SK-N-MC (cell line): Measurements from ENCODE around the gene SLC10A7.

ENCODE experiments used
- DNase-seq: peaks from one replicate; pipeline ENCODE4 v3.0.0-alpha.2; 2011; ENCODE audit warnings: low read depth, low spot score
- H3K27ac ChIP-seq: fragments of 200-600 bp; sonication (generic); 2 replicates; pipeline ENCODE4 v1.5.1; 2016; ENCODE audit warnings: mixed run types
- H3K36me3 ChIP-seq: fragments of 200-600 bp; sonication (generic); 2 replicates; pipeline ENCODE4 v1.6.1; 2017; ENCODE audit warnings: antibody characterized with exemption, low read length, mixed read lengths; ENCODE audit not compliant: insufficient read depth
- H3K4me3 ChIP-seq: fragments of 200-600 bp; sonication (generic); 2 replicates; pipeline ENCODE4 v1.5.1; 2016
- H3K9ac ChIP-seq: fragments of 200-600 bp; sonication (generic); 2 replicates; pipeline ENCODE4 v1.8.0; 2017; ENCODE audit warnings: mixed run types, mixed read lengths; ENCODE audit not compliant: insufficient read length
- H3K9me3 ChIP-seq: fragments of 200-600 bp; sonication (generic); 2 replicates; pipeline ENCODE4 v1.6.1; 2017; ENCODE audit warnings: low read depth, mild to moderate bottlenecking, antibody characterized with exemption, low read length, moderate library complexity, mixed read lengths
- EZH2 ChIP-seq: fragments of 200-600 bp; sonication (generic); IDR thresholded peaks from one replicate; pipeline ENCODE4 v1.6.1; 2017; ENCODE audit warnings: antibody characterized with exemption
- FOXP2 ChIP-seq: optimal IDR thresholded peaks from 2 replicates; pipeline ENCODE3; 2011; ENCODE audit warnings: mild to moderate bottlenecking, moderate library complexity; ENCODE audit not compliant: insufficient read depth; ENCODE audit errors: extremely low read length, control extremely low read depth
- POLR2AphosphoS5 ChIP-seq: IDR thresholded peaks from 2 replicates; pipeline ENCODE4 v1.6.1; 2012; ENCODE audit warnings: mild to moderate bottlenecking, low read depth, low read length, borderline replicate concordance

Gene SLC10A7

DNA sequence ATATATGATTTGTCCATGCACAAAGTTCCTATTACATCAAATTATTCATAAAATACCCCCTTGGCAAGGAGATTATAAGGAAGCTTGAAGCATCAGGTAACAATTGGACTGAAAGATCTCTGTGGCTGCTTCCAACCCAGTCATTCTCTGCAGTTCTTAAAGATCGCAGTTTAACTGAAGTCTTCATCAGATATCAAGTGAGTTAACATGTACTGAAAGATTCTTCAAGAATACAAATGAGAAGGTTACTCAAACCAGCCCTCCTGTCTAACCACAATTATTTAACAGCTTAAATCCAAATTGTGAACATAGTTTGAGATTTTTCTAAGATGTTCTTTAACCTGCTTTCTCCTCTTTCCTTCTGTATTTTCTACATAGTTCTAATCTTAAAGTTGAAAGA lies 56.1 kb downstream of the SLC10A7 start:
- TF ChIP-seq EZH2, result no peak
- no peak for TF ChIP-seq FOXP2
- TF ChIP-seq POLR2AphosphoS5, result no peak
- Histone ChIP-seq H3K4me3 (peak overlapping the region; percentile 38), H3K36me3 (peaks cover 3% of the 10 kb centered on the region; the same call in 1 of the 2 replicates), H3K9ac (peak overlapping the region; percentile 3), H3K9me3 (no peaks in the 10 kb centered on the region), H3K27ac (peak overlapping the region; percentile 93)
- DNase-seq, result no peak

DNA sequence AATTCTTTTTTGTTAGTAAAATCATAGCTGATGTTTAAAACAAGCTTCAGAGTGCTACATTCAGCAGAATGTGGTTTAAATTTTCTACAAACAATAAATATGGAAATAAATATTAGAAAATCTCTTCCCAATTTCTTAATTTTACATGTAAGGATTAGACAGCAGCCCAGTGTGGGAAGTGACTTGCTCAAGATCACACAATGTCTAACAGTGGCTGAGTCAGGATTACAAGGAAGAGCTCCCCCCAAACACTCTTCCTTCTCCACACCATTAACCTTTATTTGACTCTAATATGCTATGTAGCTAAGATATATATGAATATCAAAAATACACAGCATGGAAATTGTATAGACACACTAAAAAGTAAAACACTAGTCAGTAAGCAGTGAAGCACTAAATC lies 59.5 kb downstream of the SLC10A7 start:
- TF ChIP-seq EZH2 (no peak), FOXP2 (no peak), POLR2AphosphoS5 (no peak)
- Histone ChIP-seq H3K9me3 (peaks cover 6% of the 10 kb centered on the region; the same call in 1 of the 2 replicates), H3K4me3 (no peak overlapping the region), H3K9ac (no peak overlapping the region), H3K27ac (peak overlapping the region; percentile 44; the same call in 1 of the 2 replicates), H3K36me3 (peaks cover 14% of the 10 kb centered on the region)
- no peak for DNase-seq

DNA sequence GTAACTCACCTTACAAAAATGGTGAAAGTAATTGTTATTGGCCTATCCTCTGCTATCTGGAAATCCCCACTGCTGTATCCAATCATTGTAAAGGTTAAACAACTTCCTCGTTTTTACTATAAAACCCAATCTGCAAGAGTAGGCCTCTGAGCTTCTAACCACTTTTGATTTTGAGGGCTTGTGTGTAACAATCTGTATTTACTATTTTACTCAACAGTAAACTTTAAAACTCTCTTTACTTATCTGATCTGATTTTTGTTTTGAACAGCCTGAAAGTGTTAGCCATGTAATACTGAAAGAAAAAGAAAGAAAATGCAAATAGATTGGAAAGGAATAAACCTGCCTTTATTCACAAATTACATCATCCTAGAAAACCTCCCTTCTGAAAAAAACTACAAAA lies 63.1 kb downstream of the SLC10A7 start:
- Histone ChIP-seq H3K27ac (peak overlapping the region; percentile 45), H3K9me3 (peaks cover 6% of the 10 kb centered on the region; the same call in 1 of the 2 replicates), H3K4me3 (no peak overlapping the region), H3K9ac (no peak overlapping the region), H3K36me3 (peaks cover 14% of the 10 kb centered on the region)
- no peak for TF ChIP-seq FOXP2
- no peak for TF ChIP-seq EZH2
- no peak for TF ChIP-seq POLR2AphosphoS5
- no peak for DNase-seq

DNA sequence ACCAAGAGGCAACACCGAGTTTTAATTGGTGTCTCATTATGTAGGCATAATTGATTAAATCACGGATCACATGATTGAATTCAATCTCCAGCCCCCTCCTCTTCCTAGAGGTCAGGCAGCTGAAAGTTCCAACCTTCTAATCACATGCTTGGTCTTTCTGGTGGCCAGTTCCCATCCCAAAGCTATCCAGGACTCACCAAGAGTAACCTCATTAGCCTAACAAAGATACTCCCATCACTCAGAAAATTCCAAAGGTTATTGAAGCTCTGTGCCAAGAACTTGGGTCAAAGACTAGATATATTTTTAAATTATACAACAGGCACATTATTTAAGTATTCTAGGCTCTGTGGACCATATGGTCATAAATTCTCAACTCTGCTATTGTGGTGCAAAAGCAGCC lies 65.1 kb downstream of the SLC10A7 start:
- Histone ChIP-seq H3K27ac (no peak overlapping the region), H3K36me3 (peaks cover 14% of the 10 kb centered on the region), H3K9ac (no peak overlapping the region), H3K9me3 (peaks cover 6% of the 10 kb centered on the region; the same call in 1 of the 2 replicates), H3K4me3 (no peak overlapping the region)
- TF ChIP-seq EZH2, result no peak
- TF ChIP-seq FOXP2, result no peak
- no peak for TF ChIP-seq POLR2AphosphoS5
- no peak for DNase-seq

DNA sequence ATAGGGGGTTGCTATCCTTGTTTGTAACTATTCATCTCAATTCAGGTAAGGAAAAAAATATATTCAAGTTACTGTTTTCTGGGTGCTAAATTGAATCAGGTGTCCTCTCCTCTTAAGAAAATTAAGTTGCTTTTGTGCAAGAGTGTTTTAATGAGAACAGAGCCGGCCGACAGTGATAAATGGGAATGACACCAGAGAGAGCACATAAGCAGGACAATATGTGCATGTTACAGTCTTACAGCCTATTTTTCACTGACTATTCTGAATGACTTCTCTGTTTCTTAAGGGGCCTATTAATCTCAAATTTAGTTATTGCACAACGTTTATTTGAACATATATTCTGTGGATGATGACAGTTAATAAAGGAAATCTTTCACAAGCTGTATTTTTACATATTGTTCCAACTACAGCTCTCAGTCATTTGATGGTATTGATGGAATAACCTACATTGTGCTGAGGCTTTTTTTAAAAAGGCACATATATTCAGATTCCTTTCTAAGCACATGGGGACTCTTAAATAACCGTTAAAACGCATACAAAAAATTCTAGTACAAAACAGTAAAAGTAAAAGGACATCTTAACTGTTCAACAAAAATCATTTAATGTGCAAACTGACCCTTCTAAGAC lies 68.4 kb downstream of the SLC10A7 start:
- Histone ChIP-seq H3K36me3 (peaks cover 2% of the 10 kb centered on the region; the same call in 1 of the 2 replicates), H3K27ac (peak overlapping the region; percentile 55; the same call in 1 of the 2 replicates), H3K9ac (peak overlapping the region; percentile 24), H3K9me3 (0 out of 2 replicates have a peak, but pooled peaks cover 5% of the 10 kb centered on the region), H3K4me3 (peak overlapping the region; percentile 53)
- no peak for DNase-seq
- TF ChIP-seq FOXP2 (peak; percentile 15), EZH2 (no peak), POLR2AphosphoS5 (no peak)

DNA sequence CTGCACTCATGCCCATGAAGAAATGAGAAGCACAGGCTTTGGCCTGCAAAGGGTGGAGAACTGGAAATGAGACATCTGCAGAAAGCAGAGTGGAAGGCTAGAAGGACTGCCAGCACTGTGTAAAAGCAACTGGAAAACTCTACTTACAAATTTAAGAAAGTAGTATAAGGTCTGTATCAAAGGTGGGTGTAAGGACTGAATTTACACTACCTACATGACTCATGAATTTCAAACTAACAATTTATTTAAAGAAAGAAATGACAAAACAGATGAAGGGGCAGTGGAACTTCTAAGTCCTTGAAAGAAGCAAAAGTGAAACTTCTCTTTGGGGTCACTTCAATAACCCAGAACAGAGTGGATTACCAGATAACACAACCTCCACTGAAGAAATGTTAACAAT lies 71.2 kb downstream of the SLC10A7 start:
- H3K4me3 ChIP-seq, result no peak overlapping the region
- TF ChIP-seq POLR2AphosphoS5, result no peak
- no peak for TF ChIP-seq FOXP2
- 0 out of 2 replicates have a peak, but pooled peaks cover 5% of the 10 kb centered on the region for H3K9me3 ChIP-seq
- DNase-seq, result no peak
- no peaks in the 10 kb centered on the region for H3K36me3 ChIP-seq
- no peak overlapping the region for H3K27ac ChIP-seq
- no peak overlapping the region for H3K9ac ChIP-seq

DNA sequence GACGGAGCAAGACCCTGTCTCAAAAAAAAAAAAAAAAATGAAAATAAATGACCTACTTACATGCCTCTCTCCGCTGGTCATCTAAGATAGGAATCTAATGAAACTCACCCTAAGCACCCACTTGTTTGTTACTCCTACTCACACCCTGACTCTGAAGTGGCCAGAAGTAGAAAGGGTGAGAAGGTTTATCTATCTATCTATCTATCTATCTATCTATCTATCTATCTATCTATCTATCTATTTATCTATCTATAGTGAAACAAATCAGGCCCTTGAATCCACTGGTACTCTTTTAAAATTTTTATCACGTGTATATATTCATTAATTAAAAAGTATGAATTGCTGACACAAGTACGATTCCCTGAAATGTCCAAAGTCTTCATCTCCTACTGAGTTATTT lies 75.2 kb downstream of the SLC10A7 start:
- no peak for DNase-seq
- no peak overlapping the region for H3K4me3 ChIP-seq
- no peaks in the 10 kb centered on the region for H3K36me3 ChIP-seq
- H3K27ac ChIP-seq, result no peak overlapping the region
- TF ChIP-seq EZH2 (no peak), FOXP2 (no peak), POLR2AphosphoS5 (no peak)
- no peak overlapping the region for H3K9ac ChIP-seq
- 0 out of 2 replicates have a peak, but pooled peaks cover 5% of the 10 kb centered on the region for H3K9me3 ChIP-seq

DNA sequence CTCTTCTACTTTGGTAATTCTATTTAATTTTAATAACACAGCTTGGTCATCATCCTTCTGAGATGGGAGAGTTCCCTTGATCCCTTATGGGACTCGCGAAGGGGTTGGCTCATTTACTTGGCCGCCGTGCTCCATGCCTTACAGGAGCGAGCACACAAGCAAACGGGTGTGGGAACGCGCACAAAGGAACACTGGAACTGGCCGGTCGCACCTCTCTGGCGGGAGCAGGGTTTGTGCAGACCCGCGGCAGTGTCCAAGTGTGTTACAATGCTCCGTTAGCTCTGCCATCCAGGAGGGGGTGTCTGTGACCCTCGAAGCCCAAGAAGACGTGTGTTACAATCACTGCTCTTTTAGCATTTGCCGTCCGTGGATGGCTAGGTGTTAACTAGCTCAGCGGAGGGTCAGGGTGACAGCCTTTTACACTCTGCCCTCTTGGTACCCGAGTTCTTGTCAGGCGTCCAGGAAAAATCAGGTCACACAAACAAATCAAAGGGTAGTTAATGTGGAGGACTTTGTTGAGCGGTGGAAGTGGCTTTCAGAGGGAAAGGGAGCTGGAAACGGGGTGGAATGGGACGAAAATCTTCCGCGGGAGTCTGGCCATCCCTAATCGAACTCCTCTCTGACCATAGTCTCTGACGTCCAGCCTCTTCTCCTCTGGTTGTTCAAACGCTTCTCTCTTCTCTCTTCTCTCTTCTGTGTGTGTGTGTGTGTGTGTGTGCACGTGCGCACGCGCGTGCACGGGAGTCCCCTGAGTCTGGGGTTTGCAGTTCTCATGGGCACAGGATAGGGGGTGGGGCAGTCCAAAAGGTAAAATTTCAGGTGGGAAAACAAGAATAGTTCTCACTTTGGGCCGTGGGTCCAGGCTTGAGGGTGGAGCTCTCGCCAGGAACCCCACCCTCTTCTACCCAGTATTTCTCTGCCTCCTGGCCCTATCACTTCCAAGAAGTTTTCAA lies 76.3 kb downstream of the SLC10A7 start:
- DNase-seq, result no peak
- Histone ChIP-seq H3K36me3 (no peaks in the 10 kb centered on the region), H3K4me3 (no peak overlapping the region), H3K27ac (no peak overlapping the region), H3K9ac (no peak overlapping the region), H3K9me3 (no peaks in the 10 kb centered on the region)
- TF ChIP-seq POLR2AphosphoS5 (no peak), EZH2 (no peak), FOXP2 (no peak)
